ENCODE measurements around the gene NDUFB1.

Gene NDUFB1

GRCh38 chr14:92121670-92122350 is at the start of gene NDUFB1, which contains the start of gene CPSF2:
TSS of gene NDUFB1 (minus strand) at chr14:92121706. CDS start at chr14:92117637, 4,069 bp downstream.
TSS of gene CPSF2 (plus strand) at chr14:92121969. CDS start at chr14:92130985, 9,016 bp downstream.
- Histone ChIP-seq H3K4me3 (peak within 1 kb of the TSS; percentile 84 to 99), H3K4me1 (peaks cover 3 to 47% (median 30%) of the 10 kb centered on the region in 4 donors), H3K27ac (peak within 1 kb of the TSS; percentile 91 to 92), H3K27me3 (no peaks in the 10 kb centered on the region), H3K36me3 (peaks cover 7 to 26% (median 9%) of the 10 kb centered on the region in 3 donors), H3K9me3 (no peaks in the 10 kb centered on the region)
- DNase-seq: peak; percentile 78 to 88
- intact Hi-C loops (cut with DNase I; ENCODE audit: low total_unique reads): loop anchor here (5.0 to 10.0 kb wide), 2 partner anchors 333 to 480 kb away; no protein-coding TSS in a partner anchor
- TF ChIP-seq CTCF (IDR thresholded peaks at IDR 0.05): peak in 1 of 2 experiments; percentile 41

GRCh38 chr14:92164958-92165357 is 43.5 kb upstream of the NDUFB1 start:
- Histone ChIP-seq H3K4me3 (no peak overlapping the region), H3K36me3 (peaks cover 43 to 73% (median 61%) of the 10 kb centered on the region in 3 donors), H3K27me3 (no peaks in the 10 kb centered on the region), H3K4me1 (no peaks in the 10 kb centered on the region), H3K9me3 (no peaks in the 10 kb centered on the region), H3K27ac (no peak overlapping the region)
- no peak for DNase-seq
- TF ChIP-seq CTCF (IDR thresholded peaks at IDR 0.05): no peak
- intact Hi-C loops (cut with DNase I; ENCODE audit: low total_unique reads): no loop called here

- intact Hi-C loops (cut with DNase I; ENCODE audit: low total_unique reads): no loop called here
- Histone ChIP-seq H3K4me3 (no peak overlapping the region), H3K9me3 (no peaks in the 10 kb centered on the region), H3K27ac (no peak overlapping the region), H3K27me3 (no peaks in the 10 kb centered on the region), H3K36me3 (peaks cover 63 to 95% (median 80%) of the 10 kb centered on the region in 3 donors), H3K4me1 (no peaks in the 10 kb centered on the region)
- TF ChIP-seq CTCF (IDR thresholded peaks at IDR 0.05): no peak
- no peak for DNase-seq
Observed at GRCh38 chr14:92161521-92161920, 40.0 kb upstream of the NDUFB1 start.

GRCh38 chr14:92160619-92161018 is 39.1 kb upstream of the NDUFB1 start:
- intact Hi-C loops (cut with DNase I; ENCODE audit: low total_unique reads): no loop called here
- H3K4me3 ChIP-seq: no peak overlapping the region
- no peaks in the 10 kb centered on the region for H3K4me1 ChIP-seq
- peaks cover 72 to 97% (median 81%) of the 10 kb centered on the region in 3 donors for H3K36me3 ChIP-seq
- DNase-seq: peak in 1 of 2 donors; percentile 29
- H3K27me3 ChIP-seq: no peaks in the 10 kb centered on the region
- no peaks in the 10 kb centered on the region for H3K9me3 ChIP-seq
- H3K27ac ChIP-seq: no peak overlapping the region
- no peak for TF ChIP-seq CTCF (IDR thresholded peaks at IDR 0.05)

- Histone ChIP-seq H3K27ac (peak overlapping the region in 1 of 2 donors; percentile 25), H3K4me3 (no peak overlapping the region), H3K27me3 (no peaks in the 10 kb centered on the region), H3K36me3 (peaks cover 42 to 55% (median 47%) of the 10 kb centered on the region in 3 donors), H3K9me3 (no peaks in the 10 kb centered on the region), H3K4me1 (peaks cover 0 to 11% (median 3%) of the 10 kb centered on the region in 4 donors)
- DNase-seq: no peak
- intact Hi-C loops (cut with DNase I; ENCODE audit: low total_unique reads): no loop called here
- no peak for TF ChIP-seq CTCF (IDR thresholded peaks at IDR 0.05)
Observed at GRCh38 chr14:92154283-92154942, 32.9 kb upstream of the NDUFB1 start.
